Measurements from ENCODE around the gene GPR143. TPM values are rescaled to one million over a fixed set of nuclear protein-coding genes. Genes with fewer than 3 reads are reported as not detected.

GPR143 gene
- total RNA-seq, 2 experiments from 2014 or later, result not detected

DNA sequence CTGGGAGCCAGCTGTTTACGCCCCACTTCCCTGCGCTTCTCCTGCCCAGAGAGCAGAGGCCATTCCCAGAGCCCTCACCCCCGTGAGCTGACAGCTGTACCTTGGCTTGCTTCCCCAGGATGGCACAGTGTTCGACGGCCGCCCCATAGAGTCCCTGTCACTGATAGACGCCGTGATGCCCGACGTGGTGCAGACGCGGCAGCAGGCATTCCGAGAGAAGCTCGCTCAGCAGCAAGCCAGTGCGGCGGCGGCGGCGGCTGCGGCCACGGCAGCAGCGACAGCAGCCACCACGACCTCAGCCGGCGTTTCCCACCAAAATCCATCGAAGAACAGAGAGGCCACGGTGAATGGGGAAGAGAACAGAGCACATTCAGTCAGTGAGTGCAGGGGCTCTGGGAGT lies 77.7 kb downstream of the GPR143 start:
- ChIA-PET POLR2A (no interaction called here), CTCF (no interaction called here)
- no peak overlapping the region for H3K4me3 Mint-ChIP-seq
- H3K36me3 Mint-ChIP-seq (ENCODE audit: low read depth), result peaks cover 50% of the 10 kb centered on the region
- no peak for DNase-seq
- peaks cover 4% of the 10 kb centered on the region for H3K4me1 Mint-ChIP-seq
- no peak overlapping the region for H3K27ac Mint-ChIP-seq
- H3K9me3 Mint-ChIP-seq, result no peaks in the 10 kb centered on the region
- H3K27me3 Mint-ChIP-seq, result no peaks in the 10 kb centered on the region

DNA sequence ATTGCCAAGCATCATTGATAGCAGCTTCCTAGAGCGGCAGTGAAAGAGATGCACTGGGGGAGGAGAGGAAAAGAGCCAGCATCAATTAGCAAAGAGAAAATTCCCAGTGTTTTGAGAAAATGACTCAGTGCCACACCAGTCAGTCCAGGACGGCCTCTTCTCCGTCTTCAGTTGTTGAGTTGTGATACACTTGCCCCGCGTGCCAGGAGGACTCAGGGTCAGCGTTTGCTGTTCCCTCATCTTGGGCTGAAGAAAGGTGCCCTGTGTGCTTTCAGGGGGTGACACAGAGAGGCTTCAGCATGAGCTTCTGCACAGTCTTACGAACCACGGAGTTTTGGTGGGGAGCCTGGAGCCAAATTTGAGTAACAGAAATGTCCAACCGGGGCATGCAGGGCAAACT lies 82.3 kb downstream of the GPR143 start:
- H3K4me3 Mint-ChIP-seq, result no peak overlapping the region
- no peak overlapping the region for H3K27ac Mint-ChIP-seq
- no peaks in the 10 kb centered on the region for H3K9me3 Mint-ChIP-seq
- CTCF ChIA-PET, result no interaction called here
- no peaks in the 10 kb centered on the region for H3K27me3 Mint-ChIP-seq
- H3K36me3 Mint-ChIP-seq (ENCODE audit: low read depth), result peaks cover 51% of the 10 kb centered on the region
- peaks cover 12% of the 10 kb centered on the region for H3K4me1 Mint-ChIP-seq
- POLR2A ChIA-PET, result no interaction called here
- DNase-seq, result no peak

DNA sequence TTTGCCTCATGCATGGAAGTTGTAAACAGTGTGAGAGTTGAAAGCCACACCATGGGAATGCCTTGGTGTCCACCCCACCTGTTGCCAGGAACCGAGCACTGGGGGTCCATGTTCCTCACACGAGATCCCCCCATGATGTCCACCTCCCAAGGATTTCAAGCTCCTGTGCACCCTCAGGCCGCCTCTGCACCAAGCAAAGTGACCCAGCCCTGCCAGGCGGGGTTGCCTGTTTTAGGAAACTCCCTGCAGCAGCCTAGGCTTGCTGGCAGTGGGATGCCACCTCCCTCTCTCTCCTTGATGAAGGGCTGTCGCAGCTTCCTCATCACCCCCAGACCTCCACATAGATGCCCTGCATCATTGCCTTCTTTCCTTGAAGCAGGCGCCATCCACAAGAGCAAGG lies 82.8 kb downstream of the GPR143 start:
- Mint-ChIP-seq H3K27me3 (no peaks in the 10 kb centered on the region), H3K4me1 (peaks cover 16% of the 10 kb centered on the region), H3K36me3 (ENCODE audit: low read depth) (peaks cover 50% of the 10 kb centered on the region), H3K9me3 (no peaks in the 10 kb centered on the region), H3K4me3 (no peak overlapping the region), H3K27ac (no peak overlapping the region)
- CTCF ChIA-PET, result no interaction called here
- POLR2A ChIA-PET, result no interaction called here
- no peak for DNase-seq

DNA sequence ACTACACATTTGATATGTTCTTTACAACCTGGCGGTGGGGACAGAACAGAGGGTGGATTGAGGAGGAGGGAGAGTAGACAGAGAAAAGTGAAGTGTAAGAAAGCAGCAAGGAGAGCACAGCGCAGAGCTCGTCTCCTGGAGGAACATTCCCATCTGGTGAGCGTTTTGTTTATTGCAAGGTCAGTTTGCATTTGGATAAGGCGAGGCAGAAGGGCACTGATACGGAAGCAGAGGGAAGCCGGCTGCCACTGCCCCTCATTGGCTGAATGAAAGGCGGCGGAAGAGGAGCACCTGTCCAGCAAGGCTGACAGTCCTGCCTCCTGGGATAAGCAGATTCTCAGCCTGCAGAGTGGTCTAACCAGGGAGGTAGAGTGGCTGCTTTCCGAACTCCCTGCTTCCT lies 83.2 kb downstream of the GPR143 start:
- DNase-seq, result no peak

DNA sequence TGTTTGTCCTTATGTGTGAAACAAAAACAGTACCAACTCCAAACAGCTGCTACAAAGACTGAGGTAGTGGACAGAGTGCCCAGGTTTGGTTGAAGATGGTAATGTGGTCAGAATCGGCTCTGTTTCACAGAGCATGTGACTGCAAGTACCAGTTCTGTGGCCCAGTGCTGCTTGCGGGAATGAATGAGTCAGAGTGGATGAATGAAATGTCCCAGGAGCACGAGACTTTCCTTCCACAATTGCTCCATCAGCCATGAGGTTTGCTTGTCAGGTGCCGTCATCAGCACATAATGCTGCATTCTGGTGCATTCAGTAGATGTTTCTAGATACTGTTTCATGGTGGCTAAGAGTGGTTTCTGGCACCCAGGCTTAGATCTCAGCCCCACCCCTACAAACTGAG lies 84.2 kb downstream of the GPR143 start:
- ChIA-PET POLR2A (no interaction called here), CTCF (no interaction called here)
- H3K27ac Mint-ChIP-seq, result no peak overlapping the region
- H3K4me3 Mint-ChIP-seq, result no peak overlapping the region
- peaks cover 60% of the 10 kb centered on the region for H3K36me3 Mint-ChIP-seq (ENCODE audit: low read depth)
- H3K27me3 Mint-ChIP-seq, result no peaks in the 10 kb centered on the region
- peaks cover 7% of the 10 kb centered on the region for H3K9me3 Mint-ChIP-seq
- peaks cover 31% of the 10 kb centered on the region for H3K4me1 Mint-ChIP-seq
- DNase-seq, result no peak

More for the DNA sequence above, 83.2 kb downstream of the GPR143 start:
- ChIA-PET POLR2A (no interaction called here), CTCF (no interaction called here)
- Mint-ChIP-seq H3K27ac (no peak overlapping the region), H3K4me1 (peaks cover 20% of the 10 kb centered on the region), H3K9me3 (no peaks in the 10 kb centered on the region), H3K27me3 (no peaks in the 10 kb centered on the region), H3K36me3 (ENCODE audit: low read depth) (peaks cover 54% of the 10 kb centered on the region), H3K4me3 (no peak overlapping the region)

DNA sequence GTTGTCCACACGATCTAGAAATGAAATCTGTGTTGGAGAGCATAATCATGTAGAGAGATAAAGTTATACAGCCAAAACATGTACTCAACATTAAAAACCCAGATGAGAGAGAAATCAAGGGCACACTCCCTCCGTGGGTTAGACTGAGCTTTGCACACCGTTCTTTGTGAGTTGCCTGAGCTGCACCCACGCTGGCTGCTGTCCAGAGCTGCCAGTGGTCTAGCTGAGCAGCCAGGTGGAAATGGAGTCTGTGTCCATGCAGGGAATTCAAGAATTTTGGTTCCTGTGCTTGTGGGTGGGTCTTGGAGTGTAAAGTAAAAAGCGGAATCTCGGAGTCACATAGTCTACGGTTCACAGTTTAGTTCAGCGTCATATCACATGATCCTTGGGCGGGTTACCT lies 84.6 kb downstream of the GPR143 start:
- peaks cover 31% of the 10 kb centered on the region for H3K4me1 Mint-ChIP-seq
- H3K27me3 Mint-ChIP-seq, result no peaks in the 10 kb centered on the region
- no peak for DNase-seq
- H3K9me3 Mint-ChIP-seq, result peaks cover 8% of the 10 kb centered on the region
- ChIA-PET POLR2A (no interaction called here), CTCF (no interaction called here)
- peaks cover 60% of the 10 kb centered on the region for H3K36me3 Mint-ChIP-seq (ENCODE audit: low read depth)
- no peak overlapping the region for H3K4me3 Mint-ChIP-seq
- H3K27ac Mint-ChIP-seq, result no peak overlapping the region

DNA sequence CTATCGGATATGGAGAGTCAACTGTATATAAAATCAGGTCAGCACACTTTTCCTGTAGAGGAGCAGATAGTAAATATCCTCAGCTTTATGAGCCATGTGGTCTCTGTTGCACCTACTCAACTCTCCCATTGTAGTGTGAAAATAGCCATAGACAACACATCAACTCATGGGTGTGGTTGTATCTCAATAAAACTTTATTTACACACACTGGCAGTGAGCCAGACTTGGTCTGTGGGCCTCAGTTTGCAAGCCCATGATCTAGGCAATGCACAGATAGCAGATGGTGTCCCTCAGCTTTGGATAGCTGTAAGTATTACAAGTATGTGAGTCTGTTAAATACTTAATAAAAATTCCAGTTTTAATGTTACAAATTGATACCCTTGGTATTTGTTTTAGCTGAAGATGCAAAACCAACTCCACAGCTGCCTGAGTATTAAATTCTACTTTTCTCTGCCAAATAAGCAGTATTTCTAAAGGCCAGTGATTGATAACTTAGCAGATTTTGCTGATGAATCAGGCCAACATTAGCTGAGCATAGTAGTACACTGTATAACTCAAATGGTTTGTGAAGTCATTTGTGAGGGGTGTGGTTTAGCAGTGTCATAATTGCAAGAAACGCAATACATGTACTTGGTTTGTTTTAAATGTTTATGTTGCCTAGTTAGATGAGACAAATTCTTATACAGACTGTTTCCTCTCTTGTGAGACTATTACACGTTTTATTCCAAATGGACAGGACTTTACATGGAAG lies 87.3 kb downstream of the GPR143 start:
- peaks cover 12% of the 10 kb centered on the region for H3K9me3 Mint-ChIP-seq
- no peaks in the 10 kb centered on the region for H3K27me3 Mint-ChIP-seq
- peaks cover 56% of the 10 kb centered on the region for H3K36me3 Mint-ChIP-seq (ENCODE audit: low read depth)
- peak overlapping the region; percentile 82 for H3K27ac Mint-ChIP-seq
- peaks cover 31% of the 10 kb centered on the region for H3K4me1 Mint-ChIP-seq
- no peak for DNase-seq
- CTCF ChIA-PET, result no interaction called here
- POLR2A ChIA-PET, result interaction anchor here (1.1 to 2.0 kb wide), 2 partner anchors 215 to 222 kb away, joined by 3 to 11 read pairs; no protein-coding TSS in a partner anchor
- H3K4me3 Mint-ChIP-seq, result no peak overlapping the region

DNA sequence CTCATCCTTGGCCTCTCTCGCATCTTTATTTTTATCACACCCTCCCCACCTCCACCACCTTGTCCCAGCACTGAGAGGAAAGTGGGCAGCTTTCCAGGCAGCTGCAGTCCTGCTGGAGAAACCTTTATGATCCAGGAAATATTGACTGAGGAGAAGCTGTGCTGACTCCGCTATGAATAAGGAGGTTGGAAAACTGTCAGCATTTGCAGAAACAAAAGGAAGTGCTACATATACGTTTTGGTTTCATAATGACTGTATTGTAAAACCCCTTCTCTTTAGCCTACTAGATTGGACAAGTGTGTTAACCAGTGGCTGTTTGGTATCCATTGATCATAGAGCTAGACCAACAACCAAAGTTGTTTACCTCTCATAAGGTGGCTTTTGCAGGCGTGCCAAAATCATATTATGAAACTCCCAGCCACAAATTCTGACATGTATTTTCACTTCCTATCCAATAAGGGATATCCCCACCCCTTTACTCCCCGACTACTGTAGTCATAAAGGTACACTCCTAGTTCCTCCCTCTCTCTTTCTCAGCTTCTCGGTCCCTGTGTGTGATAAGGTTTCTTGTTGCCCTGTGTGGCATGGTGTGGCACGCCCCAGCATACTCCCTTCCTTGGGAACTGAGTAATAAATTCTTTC lies 88.4 kb downstream of the GPR143 start:
- ChIA-PET CTCF (interaction anchor here (0.6 kb wide), 1 partner anchor 90 kb away, joined by 3 read pairs; no protein-coding TSS in a partner anchor), POLR2A (interaction anchor here (1.0 to 2.0 kb wide), 3 partner anchors 214 to 325 kb away, joined by 3 to 11 read pairs (median 4); no protein-coding TSS in a partner anchor)
- Mint-ChIP-seq H3K9me3 (peaks cover 12% of the 10 kb centered on the region), H3K36me3 (ENCODE audit: low read depth) (peaks cover 61% of the 10 kb centered on the region), H3K4me3 (peak overlapping the region; percentile 34), H3K27ac (peak overlapping the region; percentile 82), H3K27me3 (no peaks in the 10 kb centered on the region), H3K4me1 (peaks cover 36% of the 10 kb centered on the region)
- DNase-seq, result peak; percentile 48

DNA sequence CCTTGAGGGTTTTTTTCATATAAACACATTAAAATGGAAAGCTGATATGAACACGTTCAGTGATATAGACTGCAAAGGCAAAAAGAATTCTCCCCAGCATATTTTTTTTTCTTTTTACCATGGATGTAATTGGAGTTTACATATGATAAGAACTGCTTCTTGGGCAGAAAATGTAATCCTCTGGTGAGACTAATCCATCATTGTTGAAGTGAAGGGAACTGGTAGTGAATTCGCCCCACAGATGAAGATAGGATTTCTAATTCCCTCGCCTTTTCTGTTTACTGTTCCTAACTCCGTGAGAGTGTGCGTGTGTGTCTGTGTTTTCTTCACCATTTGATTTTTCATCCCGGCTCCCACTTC lies 88.9 kb downstream of the GPR143 start:
- H3K27ac Mint-ChIP-seq, result peak overlapping the region; percentile 82
- POLR2A ChIA-PET, result interaction anchor here (2.0 kb wide), 1 partner anchor 213 kb away, joined by 11 read pairs; no protein-coding TSS in a partner anchor
- no peak overlapping the region for H3K4me3 Mint-ChIP-seq
- CTCF ChIA-PET, result no interaction called here
- no peak for DNase-seq
- H3K9me3 Mint-ChIP-seq, result peaks cover 12% of the 10 kb centered on the region
- peaks cover 36% of the 10 kb centered on the region for H3K4me1 Mint-ChIP-seq
- H3K27me3 Mint-ChIP-seq, result no peaks in the 10 kb centered on the region
- H3K36me3 Mint-ChIP-seq (ENCODE audit: low read depth), result peaks cover 62% of the 10 kb centered on the region

DNA sequence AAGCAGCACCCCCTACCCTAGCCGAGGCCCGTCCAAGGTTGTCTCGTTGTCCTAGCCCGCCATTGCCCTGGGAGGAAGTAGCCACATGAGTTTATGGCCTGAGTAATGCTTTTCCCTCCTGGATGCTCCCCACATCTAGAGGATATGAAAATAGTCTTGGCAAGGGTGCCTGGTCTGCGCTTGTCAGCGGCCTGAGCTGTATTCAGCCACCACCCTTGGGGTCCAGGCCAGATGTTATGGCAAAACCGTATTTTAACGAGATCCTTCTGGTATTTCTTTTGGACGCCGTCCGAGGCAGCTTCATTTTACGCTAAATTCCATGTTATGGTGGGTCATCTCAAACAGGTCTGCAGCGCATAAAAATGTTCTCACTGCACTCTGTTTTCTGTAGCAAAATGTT lies 89.3 kb downstream of the GPR143 start:
- H3K27ac Mint-ChIP-seq, result peak overlapping the region; percentile 82
- peaks cover 60% of the 10 kb centered on the region for H3K36me3 Mint-ChIP-seq (ENCODE audit: low read depth)
- H3K9me3 Mint-ChIP-seq, result peaks cover 12% of the 10 kb centered on the region
- ChIA-PET POLR2A (interaction anchor here (2.0 kb wide), 1 partner anchor 213 kb away, joined by 11 read pairs; no protein-coding TSS in a partner anchor), CTCF (no interaction called here)
- no peak for DNase-seq
- peaks cover 35% of the 10 kb centered on the region for H3K4me1 Mint-ChIP-seq
- H3K4me3 Mint-ChIP-seq, result no peak overlapping the region
- H3K27me3 Mint-ChIP-seq, result no peaks in the 10 kb centered on the region

Other genes starting within 250 kb of the GPR143 start
- gene SHROOM2, start 20.6 kb upstream of the GPR143 start, total RNA-seq, result not detected
- not detected for gene CLDN34, start 201.5 kb upstream of the GPR143 start, total RNA-seq